Medulla oblongata (tissue), 1 donor: Measurements from ENCODE around the gene CTIF.

Source experiments
- DNase-seq: peaks from one replicate; pipeline ENCODE4 v3.0.0-alpha.2; 2015; ENCODE audit errors: extremely low spot score

The CTIF gene

DNA sequence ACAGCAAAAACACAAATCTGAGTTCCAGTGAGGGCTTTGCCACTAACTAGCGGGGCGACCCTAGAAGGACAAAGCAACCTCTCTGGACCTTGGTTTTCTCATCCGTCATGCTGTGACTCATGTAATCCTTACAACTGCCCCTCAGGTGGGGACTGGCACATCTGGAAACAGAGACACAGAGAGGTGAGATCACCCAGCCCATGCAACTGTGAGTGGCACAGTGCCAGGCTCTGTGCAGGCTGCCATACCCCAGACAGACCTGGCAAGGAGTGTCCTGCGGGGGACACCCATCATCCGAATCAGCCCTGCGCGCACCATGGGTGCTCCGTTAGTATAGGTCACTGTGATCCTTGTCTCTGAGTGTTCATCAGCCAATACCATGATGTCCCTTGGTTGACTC lies 213.6 kb downstream of the CTIF start:
- no peak for DNase-seq

DNA sequence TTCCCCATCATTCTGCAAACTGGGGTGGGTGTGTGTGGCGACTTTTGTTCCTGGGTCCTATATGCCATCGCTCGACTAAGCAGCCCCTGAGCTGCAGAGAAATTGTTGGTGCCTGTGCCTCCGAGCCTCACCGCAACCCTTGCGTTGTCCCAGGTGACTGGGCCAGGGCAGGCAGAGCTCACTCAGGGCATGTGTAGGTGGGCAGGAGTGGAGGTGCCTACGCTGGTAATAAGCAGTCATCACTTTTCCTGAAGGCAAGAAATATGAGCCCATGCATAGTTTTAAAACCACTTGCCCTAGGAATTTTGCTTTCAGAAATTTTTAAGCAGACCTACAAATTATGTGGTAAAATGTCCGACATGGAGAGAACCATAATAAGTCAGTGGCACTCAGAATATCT lies 214.1 kb downstream of the CTIF start:
- DNase-seq = no peak

DNA sequence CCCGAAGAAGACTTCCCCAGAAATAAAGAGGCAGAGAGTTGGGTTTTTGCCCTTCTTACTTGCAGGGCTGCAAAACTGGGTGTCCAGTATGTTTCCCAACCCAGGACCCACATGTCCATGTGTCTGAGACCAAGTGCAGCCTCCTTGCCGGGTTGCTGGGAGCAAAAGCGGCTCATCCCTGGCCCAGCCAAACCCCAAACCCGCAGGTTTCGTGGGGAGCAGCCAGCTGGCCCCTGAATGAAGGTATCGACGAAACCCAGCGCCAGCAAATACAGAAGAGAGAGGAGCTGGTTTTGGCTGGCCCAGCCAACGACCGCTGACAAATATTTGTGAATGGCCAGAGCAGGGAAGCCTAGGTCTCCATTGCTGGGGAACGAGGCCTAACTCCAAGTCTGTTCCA lies 214.9 kb downstream of the CTIF start:
- DNase-seq = no peak

DNA sequence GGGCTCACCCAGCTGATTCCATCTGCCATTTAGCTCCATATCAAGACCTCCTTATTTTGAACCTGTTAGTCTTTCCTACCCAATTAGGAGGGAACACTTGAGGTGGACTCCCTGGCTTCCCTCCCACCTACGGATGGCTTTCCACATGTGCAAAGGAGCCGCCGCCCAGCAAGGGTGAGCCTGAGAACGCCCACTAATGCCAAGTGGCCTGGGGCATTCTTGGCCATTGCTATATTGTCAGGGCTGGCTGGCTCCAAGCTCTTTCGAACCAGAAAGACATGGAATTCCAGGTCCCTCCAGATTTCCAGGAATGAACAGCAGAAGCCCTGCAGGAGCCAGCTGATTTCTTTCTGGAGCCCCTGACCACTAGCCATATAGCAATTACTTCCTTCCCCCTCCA lies 215.7 kb downstream of the CTIF start:
- DNase-seq = no peak

DNA sequence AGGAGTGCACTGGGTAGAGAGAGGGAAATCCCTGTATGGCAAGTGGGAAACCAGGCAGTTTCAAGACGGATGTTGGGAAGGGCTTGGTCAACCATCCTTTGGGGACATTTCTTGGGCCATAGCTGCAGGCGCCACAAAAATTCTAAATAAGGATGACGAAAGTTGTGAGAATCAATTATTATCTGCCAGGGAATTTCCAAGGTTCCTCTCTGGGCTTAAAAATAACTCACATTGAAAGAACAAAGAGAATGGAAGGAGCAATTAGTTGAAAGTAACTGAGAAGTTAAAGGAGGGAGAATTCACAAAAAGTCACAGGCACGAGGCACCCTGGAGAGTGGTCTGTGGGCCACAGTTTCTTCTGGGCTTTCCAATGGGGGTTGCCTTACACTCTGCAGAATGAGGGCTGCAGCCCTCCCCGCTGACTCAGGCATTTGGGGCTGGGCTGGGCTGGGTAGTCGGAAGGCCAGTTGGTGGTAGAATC lies 216.2 kb downstream of the CTIF start:
- no peak for DNase-seq

DNA sequence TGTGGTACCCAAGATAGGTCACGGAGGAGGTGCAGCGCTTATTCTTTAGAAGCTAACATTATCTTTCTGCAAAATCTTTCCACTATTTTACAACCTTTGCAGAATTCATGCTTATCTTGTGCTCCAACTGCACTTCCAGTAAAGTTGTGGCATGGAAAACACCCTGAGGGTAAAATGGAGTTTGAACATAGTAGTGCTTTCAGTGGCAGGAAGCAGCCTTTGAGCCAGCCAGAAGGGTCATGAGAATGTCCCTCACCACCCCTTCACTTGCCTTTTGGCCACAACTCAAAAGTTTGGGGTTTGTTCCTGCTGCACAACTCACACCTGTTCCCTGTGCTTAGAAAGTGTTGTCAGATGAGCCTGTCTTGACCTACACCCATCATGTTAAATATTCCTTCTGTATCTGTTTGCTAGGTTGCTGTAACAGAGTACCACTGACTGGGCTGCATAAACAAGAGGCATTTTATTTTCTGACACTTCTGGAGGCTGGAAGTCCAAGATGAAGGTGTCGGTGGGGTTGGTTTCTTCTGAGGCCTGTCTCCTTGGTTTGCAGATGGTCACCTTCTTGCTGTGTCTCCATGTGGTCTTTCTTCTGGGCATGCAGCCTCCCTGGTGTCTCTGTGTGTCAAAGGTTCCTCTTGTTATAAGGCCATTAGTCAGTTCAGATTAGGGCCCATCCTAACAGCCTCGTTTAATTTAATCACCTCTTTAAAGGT lies 217.8 kb downstream of the CTIF start:
- DNase-seq = no peak

DNA sequence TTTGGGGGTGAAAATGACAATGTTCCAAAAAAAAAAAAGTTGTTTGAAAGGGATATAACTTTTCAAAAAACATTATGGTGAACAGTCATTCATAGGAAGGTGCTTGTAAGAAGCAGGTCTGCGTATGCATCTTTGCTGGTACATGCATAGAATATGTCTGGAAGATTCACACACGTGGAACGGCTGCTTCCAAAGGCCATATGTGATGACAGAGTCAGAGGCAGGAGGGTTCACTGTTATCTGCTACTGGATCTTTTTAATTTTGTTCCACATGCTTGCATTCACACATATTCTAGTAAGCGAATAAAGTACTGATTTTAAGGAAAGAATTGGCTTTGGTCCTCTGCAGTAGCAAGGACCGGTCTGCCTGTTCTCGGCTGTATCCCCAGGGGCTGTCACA lies 218.5 kb downstream of the CTIF start:
- DNase-seq = no peak

DNA sequence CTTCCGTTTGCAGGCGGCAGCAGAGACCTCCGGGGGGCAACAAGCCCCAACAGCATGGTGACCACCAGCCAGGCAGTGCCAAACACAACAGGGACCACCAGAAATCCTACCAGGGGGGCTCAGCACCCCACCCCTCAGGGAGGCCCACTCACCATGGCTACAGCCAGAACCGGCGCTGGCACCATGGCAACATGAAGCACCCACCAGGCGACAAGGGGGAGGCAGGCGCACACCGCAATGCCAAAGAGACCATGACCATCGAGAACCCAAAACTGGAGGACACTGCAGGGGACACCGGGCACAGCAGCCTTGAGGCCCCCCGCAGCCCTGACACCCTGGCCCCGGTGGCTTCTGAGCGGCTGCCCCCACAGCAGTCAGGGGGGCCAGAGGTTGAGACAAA lies 219.1 kb downstream of the CTIF start:
- no peak for DNase-seq

DNA sequence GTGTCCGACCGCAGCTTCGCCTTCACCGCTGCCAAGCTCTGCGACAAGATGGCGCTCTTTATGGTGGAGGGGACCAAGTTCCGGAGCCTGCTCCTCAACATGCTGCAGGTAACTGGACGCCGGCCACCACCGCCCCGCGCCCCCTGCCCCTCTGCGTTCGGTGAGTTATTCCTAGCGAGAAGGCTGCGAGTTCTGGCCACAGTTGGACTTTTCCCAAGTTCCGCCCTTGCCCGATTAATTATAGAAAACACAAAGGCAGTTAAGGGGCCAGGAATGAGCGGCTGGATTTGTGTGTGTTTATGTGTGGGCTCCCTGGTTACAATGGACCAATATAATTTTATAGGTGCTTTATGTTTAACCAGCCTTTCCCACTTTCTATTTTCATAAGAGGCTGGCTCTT lies 222.8 kb downstream of the CTIF start:
- no peak for DNase-seq

DNA sequence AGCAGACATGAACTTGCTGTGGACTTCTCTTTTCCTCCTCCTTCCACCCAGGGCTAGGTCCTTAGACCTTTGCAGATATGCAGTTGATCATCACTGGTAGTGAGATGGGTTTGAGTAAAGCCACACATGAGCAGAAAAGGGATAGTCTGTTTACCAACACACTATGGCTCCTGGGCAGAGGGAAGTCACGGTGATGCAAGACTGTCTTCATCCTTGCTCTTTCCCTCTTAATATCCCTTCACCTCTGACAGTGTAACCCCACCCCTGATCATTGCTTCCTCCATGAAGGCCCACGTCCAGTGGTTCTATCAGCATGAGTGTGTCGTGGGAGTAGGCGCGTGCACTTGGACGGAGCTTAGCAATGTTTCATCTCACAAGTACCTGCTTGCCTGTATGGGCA lies 223.2 kb downstream of the CTIF start:
- DNase-seq = no peak

DNA sequence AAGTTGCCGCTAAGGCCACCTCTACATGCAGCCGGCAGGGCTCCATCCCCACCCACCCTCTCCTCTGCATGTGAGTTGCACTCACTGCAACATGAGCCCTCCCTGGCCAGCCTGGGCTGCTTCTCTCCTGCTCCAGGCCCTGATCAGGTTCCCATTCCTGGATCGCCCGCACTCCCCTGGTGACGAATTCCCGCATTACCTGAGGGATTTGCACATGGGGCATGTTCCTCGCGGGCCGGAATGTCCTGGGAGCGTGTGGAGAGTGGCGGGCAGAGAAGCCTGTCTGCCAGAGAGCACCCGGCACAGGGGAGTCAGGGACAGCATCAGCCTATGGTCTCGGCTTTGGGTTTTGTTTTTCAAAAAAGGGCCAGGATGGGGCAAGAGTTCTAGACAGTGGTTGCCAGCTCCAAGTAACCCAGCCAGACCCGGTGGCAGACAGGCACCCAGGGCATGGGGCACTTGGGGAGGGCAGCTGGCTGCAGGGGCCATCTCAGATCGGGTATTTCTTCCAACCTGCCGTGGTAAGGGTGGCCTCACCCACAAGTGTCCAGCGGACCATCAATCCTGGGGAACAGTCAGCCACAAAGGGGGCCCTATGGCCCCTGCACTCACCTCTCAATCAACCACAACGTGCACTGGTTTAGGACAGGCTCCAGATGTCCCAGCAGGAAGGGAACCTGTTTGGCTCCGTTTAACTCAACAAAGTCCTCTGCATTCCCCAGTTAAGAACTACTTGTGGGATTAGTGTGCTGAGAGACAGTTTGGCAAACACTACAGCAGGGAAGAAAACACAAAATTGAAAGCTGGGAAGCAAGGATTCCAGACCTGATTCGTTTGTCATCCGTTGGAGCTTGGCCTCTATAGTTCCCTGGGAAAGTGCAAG lies 224.2 kb downstream of the CTIF start:
- no peak for DNase-seq

DNA sequence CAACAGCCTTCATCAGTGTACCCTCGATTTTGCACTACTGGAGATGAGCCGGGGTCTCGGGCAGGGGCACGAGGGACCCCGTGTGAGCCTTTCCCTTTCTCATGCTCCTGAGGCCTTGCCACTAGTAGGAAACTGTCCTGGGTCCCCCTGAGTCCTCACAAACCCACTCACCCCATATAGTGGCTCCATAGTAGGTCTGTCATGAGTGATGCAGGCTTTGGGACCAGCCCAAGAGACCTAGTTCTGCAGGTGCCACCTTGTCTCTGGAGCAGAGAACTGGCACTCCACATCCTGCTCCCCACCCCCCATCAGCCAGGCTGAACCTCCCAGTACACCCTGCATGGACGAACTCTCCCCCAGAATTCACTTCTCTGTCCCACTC lies 224.9 kb downstream of the CTIF start:
- DNase-seq = no peak

DNA sequence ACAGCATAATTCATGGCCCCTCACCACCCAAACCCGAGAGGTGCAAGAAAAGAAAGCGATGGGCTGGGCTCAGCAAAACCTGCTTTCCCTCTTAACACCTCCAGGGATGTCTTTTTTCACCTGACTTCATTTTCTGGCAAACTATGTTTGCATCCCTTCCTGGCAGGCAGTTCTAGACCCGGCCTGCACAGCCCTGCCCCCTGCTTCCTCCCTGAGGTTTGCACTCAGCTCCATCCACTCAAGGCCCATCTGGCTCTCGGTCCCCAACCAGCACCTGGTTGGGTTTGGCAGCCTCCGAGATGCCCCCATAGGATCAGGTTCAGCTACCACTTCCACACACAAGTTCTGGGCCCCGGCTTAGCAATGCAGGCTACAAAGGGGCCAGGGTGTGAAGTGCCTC lies 226.2 kb downstream of the CTIF start:
- DNase-seq = no peak

DNA sequence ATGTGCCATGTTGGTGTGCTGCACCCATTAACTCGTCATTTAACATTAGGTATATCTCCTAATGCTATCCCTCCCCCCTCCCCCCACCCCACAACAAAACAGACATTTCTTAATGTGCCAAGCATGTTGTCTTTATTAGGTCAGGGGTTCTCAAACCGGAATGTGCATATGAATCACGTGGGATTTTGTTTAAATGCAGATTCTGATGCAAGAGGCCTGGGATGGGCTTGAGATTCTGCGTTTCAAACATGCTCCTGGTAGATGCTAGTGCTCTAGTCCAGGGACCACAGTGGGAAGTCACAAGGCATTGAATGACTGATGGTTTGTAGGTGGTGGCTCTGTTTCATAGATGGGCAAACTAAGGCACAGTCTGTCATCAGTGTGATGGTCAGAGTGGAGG lies 227.2 kb downstream of the CTIF start:
- no peak for DNase-seq

DNA sequence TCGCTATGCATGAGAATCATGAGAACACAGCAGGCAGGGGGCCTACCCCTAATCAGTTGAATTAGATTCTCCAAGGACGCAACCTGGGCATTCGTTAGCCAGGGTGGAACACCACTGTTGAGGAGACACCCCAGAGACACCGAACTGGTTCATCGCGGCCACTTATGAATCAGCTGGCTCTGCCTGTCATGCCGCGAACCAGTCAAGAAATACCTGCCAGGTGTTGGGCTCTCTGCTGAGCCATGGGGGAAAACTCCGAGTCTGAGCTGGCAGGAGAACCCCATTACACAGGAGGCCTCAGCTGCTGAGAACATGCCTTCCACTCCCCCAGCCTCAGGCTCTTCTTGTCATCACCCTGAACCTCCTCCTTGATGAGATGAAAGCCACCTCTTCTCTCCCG lies 227.7 kb downstream of the CTIF start:
- DNase-seq = no peak

DNA sequence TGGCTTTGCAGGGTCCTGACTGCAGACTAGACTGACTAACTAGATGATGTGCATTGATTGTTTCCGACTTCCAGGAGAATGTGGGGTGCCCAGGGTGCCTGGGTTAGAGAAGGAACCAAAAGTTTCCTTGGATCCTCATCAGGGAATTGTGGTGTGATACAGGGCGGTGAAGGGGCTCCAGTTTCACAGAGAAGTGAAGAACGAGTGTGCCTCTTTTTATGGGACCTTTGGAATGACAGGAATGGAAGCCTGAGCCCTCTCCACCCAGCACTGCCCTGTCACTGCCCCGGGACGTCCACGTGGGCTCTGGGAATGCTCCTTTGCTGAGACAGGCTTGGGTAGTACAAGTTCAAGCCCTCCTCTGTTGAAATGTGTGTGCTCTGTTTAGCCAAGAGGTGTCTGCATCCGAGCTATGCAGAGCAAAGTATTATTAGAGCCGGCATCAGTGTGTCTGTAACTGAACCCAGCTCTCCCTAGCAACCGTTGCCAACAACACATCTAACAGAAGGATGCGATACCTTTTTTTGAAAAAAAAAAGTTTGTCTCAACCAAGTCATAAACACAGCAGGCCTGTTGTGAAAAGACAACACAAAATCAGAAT lies 228.4 kb downstream of the CTIF start:
- DNase-seq = no peak

DNA sequence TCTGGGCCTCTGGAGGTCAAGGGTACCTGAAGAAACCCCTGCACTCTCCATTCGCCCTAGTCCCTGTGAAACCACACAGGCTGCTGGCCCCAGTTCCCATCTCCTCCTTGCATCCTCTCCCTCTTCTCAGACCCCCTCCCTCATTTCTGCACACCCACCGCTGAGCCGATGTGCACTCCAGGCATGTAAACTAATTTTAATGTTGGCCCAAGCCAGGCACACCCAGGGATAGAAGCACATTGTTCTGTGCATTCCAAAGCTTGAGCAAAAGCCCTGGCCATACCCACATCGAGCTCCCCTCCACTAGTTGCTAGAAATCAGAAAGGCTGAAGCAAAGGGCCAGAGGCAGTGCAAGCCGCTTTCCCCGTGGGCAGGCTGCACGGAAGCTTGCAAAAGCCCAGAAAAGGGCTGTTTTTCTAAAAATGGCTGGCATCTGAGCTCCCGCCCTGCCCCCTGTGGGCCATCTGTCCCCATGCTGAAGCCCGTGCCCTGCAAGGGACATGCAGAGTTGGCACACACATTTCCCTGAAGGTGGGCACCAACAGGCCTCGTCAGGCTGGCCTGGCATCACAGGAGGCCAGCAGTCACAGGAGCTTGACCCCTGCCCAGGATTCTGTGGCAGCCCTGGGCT lies 230.3 kb downstream of the CTIF start:
- no peak for DNase-seq

DNA sequence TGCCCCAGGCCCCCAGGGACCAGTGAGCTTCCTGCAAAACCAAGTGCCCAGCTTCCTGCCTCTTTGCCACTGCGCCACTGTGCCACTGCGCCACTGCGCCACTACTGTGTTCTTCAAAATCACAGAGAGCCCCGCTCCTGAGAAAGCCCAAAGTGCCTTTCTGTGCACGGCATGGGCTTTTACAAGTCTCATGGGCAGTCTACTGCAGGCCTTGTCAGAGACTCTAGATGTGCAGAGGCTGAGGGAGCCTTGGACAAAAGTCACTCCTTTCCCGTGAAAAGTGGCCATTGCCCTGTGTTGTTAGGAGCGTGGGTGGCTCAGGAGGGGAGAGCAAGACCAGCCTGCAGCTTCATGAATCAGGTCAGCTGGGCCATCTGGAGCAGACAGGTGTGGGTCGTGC lies 231.4 kb downstream of the CTIF start:
- no peak for DNase-seq

DNA sequence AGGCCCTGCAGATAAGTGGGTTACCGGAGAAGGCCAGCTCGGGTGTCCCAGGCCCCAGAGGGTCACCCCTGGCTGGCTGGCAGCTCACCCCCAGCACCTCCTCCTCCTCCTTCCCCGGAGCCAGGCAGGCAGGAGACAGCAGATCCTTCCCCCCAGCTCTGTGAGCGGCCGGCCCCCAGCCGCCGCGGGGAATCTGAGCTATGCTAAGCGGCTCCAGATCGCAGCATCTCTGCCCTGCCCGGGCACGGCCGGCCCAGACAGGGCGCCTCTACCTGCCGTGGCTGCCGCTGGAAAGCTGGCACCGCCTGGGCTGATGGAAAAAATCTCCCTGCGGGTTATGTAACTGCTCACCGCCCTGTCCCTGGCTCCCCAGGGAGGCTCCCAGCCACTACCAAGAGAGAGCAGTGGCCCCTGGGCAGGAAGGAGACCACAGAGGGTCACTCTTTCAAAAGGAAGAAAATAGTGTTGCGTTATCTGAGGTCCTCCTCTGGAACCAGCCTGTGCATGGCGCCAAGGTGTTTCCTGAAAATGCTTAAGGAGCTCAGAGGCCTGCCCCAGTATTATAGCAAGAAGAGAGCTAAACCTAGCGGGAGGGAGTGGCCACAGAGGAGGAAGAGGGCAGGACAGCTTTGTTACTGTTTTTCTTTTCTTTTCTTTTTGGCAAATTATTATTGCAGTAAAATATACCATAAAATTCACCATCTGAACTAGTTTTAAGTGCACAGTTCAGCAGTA lies 233.0 kb downstream of the CTIF start:
- no peak for DNase-seq

DNA sequence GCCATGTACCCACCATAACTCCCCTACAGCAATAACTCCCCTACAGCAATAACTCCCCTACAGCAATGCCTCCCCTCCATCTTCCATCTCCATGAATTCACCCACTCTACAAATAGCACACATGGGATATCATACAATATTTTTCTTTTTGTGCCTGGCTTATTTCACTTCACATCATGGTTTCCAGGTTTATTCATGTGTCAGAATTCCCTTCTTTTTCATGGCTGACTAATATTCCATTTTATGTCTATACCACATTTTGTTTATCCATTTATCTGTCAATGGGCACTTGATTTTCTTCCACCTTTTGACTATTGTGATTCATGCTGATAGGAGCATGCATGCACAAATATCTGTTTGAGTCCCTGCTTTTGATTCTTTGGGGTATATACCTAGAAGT lies 233.6 kb downstream of the CTIF start:
- no peak for DNase-seq

DNA sequence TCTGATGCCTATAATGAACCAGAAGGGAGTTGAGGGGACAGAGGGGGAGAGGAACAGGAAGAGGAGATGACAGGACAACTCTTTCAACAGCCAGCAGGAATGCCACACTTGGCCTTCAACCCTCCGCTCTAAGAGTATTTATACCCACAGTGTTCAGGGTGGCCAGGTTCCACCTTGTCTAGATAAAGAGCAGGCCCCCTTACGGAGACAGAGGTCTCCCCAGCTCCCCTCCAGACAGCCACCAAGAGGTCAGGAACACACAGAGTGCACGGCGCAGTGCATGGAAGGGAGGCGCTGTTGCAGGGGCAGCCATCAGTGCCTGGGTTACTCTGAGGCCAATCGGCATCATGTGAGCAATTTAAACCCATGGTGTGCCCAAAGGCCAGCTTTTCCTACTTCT lies 235.0 kb downstream of the CTIF start:
- no peak for DNase-seq

DNA sequence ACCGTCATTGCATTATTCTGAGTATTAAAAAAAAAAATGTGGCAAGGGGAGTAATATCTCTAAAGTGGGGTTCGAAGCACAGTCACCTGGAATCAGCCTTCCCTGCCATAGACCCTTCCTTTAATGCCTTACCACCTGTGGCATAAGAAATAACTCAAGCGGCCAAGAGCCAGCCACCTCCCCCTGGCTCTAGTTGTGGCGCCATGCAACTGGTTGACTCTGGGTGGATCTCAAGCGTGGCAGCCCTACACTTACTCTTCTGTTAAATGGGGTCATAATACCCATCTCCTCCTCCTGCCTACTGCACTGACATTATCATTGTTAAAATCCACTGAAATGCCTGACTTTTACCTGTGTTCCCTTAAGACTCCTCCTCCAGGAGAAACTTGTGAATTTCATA lies 236.1 kb downstream of the CTIF start:
- no peak for DNase-seq
